ENCODE results near the gene NUP62.

DNA sequence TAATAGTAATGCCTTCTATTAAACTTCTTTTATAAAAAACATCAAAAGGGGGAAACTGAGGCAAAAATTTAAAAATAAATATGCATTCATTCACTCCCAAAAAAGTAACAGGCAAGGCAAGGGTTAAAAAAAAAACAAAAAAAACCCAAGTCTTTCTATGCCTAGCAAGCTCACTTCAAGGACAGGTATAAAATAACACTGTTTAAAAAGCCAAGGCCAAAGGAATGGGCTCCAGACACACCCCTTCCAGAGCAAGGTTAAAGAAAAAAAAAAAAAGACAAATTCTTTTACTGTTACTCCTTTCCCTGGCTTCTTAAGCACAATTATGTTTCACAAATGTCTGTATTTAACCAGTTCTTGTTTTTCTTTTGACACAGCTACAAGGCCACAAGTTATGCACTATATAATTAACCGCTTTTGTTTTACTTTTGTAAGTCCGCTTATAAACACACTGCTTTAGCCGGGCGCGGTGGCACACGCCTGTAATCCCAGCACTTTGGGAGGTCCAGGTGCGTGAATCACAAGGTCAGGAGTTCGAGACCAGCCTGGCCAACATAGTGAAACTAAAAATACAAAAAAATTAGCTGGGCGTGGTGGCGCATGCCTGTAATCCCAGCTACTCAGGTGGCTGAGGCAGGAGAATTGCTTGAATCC lies 28.1 kb upstream of the NUP62 start:
- TF ChIP-seq, protein P1, sequence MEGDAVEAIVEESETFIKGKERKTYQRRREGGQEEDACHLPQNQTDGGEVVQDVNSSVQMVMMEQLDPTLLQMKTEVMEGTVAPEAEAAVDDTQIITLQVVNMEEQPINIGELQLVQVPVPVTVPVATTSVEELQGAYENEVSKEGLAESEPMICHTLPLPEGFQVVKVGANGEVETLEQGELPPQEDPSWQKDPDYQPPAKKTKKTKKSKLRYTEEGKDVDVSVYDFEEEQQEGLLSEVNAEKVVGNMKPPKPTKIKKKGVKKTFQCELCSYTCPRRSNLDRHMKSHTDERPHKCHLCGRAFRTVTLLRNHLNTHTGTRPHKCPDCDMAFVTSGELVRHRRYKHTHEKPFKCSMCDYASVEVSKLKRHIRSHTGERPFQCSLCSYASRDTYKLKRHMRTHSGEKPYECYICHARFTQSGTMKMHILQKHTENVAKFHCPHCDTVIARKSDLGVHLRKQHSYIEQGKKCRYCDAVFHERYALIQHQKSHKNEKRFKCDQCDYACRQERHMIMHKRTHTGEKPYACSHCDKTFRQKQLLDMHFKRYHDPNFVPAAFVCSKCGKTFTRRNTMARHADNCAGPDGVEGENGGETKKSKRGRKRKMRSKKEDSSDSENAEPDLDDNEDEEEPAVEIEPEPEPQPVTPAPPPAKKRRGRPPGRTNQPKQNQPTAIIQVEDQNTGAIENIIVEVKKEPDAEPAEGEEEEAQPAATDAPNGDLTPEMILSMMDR (optimal IDR thresholded peaks at IDR 0.05 in 1 of 3, IDR thresholded peaks at IDR 0.05 in 1 of 3, conservative IDR thresholded peaks at IDR 0.05 in 1 of 3; ENCODE audit: extremely low read depth in 1 of 3, insufficient read depth in 2 of 3, low read length in 3 of 3): no peak
- no peak for TF ChIP-seq EZH2 (IDR thresholded peaks at IDR 0.05; ENCODE audit: low read length)

Data from keratinocyte (primary cell).